ENCODE measurements around the gene PFDN1. TPM values are rescaled to one million over a fixed set of nuclear protein-coding genes. Genes with fewer than 3 reads are reported as not detected.

PFDN1 gene
- total and polyA plus RNA-seq, 10 of the 15 experiments (the other 5 are each of a cell fraction or from before 2014, with no cell fraction given): 62.9 to 193 (median 102) TPM

DNA sequence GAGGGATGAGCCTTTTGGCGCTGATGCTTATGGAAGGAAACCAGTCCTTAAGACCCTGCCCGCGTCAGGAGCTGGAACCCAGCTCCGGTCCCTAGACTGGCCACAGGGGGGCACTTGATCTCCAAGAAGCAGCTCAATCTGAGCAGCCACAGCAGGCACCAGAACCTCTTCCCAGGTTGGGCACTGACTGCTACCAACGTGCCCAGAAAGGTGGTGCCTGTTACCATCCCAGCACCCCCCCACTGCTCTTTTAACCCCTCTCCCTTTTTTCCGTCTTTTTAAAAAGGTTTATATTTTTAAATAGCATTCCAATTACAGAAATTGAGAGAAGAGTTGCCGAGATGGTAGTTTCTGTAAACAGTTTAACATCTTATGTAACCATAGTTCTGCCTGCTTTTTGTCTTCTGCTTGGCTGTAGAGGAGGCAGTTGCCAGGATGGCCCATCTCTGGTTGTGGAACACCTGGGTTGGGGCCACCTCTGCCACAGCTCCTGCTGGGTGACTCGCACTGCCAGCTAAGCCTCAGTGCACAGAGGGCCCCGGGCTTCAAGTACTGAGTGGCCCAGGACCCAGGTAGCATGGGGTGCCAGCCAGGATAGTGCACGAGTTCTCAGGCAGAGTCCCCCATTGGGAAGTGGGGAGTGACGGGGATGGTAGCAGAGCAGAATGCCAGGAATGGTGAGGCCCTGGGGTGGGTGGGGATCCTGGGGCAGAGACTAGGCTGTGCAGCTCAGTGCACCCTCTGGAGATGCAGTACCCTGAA lies 62.8 kb downstream of the PFDN1 start:
- intact Hi-C loops (cut with micrococcal nuclease; ENCODE audit: unreplicated experiment) (loop anchor here (1.0 to 5.0 kb wide), 3 partner anchors 111 to 472 kb away; no protein-coding TSS in a partner anchor), in situ Hi-C loops (cut with MboI) (loop anchor here (5.0 to 25.0 kb wide), 3 partner anchors 122 to 797 kb away; partner anchors contain the start of gene SLC4A9)
- ChIA-PET POLR2A (interaction anchor here (0.9 to 1.2 kb wide), 4 partner anchors 65 to 119 kb away, joined by 3 to 5 read pairs (median 3); partner anchors contain the start of genes CYSTM1 and HBEGF), CTCF (interaction anchor here (0.6 to 18.8 kb wide), 34 partner anchors 9 to 482 kb away, joined by 3 to 774 read pairs (median 4); partner anchors contain the start of genes ANKHD1, HBEGF, PFDN1 and SLC4A9), RAD21 (ENCODE audit: unreplicated experiment) (interaction anchor here (0.7 to 2.5 kb wide), 10 partner anchors 16 to 395 kb away, joined by 3 to 41 read pairs (median 4); partner anchors contain the start of gene HBEGF), SMC1A (ENCODE audit: uncharacterized antibody, unreplicated experiment) (interaction anchor here (0.5 to 14.6 kb wide), 10 partner anchors 16 to 163 kb away, joined by 3 to 345 read pairs (median 4); partner anchors contain the start of gene HBEGF)
- Histone ChIP-seq H3K4me3 (no peak overlapping the region), H3K27ac (ENCODE audit: control insufficient read depth, insufficient read depth) (no peak overlapping the region), H2AFZ (ENCODE audit: control insufficient read depth, low read depth, low read length) (no peak overlapping the region), H3K36me3 (ENCODE audit: control insufficient read depth in 2 of 2, insufficient read depth in 2 of 2, low read length in 1 of 2) (peaks cover 5 to 11% of the 10 kb centered on the region in 2 experiments; a peak in 3 of 4 replicates), H3K9ac (ENCODE audit: control insufficient read depth, insufficient read depth, low read length) (no peak overlapping the region), H3K27me3 (replicated peaks in 1 of 2; ENCODE audit: control insufficient read depth in 2 of 2, insufficient read depth in 2 of 2, low read length in 1 of 2) (no peaks in the 10 kb centered on the region), H3K4me2 (ENCODE audit: control insufficient read depth, insufficient read depth) (no peak overlapping the region), H3K4me1 (ENCODE audit: control insufficient read depth, insufficient read depth, low read length) (peaks cover 3% of the 10 kb centered on the region; the same call in 1 of the 2 replicates), H3K9me3 (replicated peaks; ENCODE audit: control insufficient read depth, insufficient read depth, low read length) (no peaks in the 10 kb centered on the region), H3K79me2 (ENCODE audit: control insufficient read depth, insufficient read depth, low read length) (no peaks in the 10 kb centered on the region), H4K20me1 (ENCODE audit: control insufficient read depth, insufficient read depth) (no peaks in the 10 kb centered on the region; the same call in 1 of the 2 replicates)
- peak; percentile 64 for FAIRE-seq
- peak; percentile 72; the same call in 1 of the 2 replicates for TF ChIP-seq SMC3 (IDR thresholded peaks at IDR 0.05; ENCODE audit: borderline replicate concordance, low read length)
- no peak for TF ChIP-seq ZNF24 (IDR thresholded peaks at IDR 0.05)
- TF ChIP-seq, protein P1, sequence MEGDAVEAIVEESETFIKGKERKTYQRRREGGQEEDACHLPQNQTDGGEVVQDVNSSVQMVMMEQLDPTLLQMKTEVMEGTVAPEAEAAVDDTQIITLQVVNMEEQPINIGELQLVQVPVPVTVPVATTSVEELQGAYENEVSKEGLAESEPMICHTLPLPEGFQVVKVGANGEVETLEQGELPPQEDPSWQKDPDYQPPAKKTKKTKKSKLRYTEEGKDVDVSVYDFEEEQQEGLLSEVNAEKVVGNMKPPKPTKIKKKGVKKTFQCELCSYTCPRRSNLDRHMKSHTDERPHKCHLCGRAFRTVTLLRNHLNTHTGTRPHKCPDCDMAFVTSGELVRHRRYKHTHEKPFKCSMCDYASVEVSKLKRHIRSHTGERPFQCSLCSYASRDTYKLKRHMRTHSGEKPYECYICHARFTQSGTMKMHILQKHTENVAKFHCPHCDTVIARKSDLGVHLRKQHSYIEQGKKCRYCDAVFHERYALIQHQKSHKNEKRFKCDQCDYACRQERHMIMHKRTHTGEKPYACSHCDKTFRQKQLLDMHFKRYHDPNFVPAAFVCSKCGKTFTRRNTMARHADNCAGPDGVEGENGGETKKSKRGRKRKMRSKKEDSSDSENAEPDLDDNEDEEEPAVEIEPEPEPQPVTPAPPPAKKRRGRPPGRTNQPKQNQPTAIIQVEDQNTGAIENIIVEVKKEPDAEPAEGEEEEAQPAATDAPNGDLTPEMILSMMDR (IDR thresholded peaks at IDR 0.05 in 2 of 3, conservative IDR thresholded peaks at IDR 0.05 in 1 of 3; ENCODE audit: control insufficient read depth in 2 of 3, extremely low read depth in 1 of 3, insufficient read depth in 1 of 3, low read depth in 3 of 3, low read length in 3 of 3): peak; percentile 68 to 75 (median 72)
- TF ChIP-seq YBX1 (IDR thresholded peaks at IDR 0.05): no peak
- peak; percentile 65 for TF ChIP-seq RAD21 (IDR thresholded peaks at IDR 0.05; ENCODE audit: insufficient read depth, low read depth, low read length)
- no TSS peak for BruUV-seq (replicated peaks)
- no peak for DNase-seq (ENCODE audit: low read depth, low spot score)
- WGBS (ENCODE audit: insufficient coverage, insufficient replicate concordance, low lambda C conversion rate, missing lambda C conversion rate): 37% methylated on average over 11 of the region's 11 CpGs
- ATAC-seq: peak; percentile 90
